Erythroblast (primary cell): ENCODE data around the gene DAZAP1.

Experiments
- GATA1 ChIP-seq: IDR thresholded peaks from 2 replicates; pipeline ENCODE4 v1.6.1; 2011; ENCODE audit warnings: low read depth, mild to moderate bottlenecking, control low read depth, low read length, moderate library complexity
- POLR2A ChIP-seq: IDR thresholded peaks from 2 replicates; pipeline ENCODE4 v1.6.1; 2011; ENCODE audit warnings: mild to moderate bottlenecking, low read length

GRCh38 chr19:1466461-1467214 is 59.3 kb downstream of the DAZAP1 start:
- TF ChIP-seq POLR2A (no peak), GATA1 (no peak)
